Astrocyte (in vitro differentiated cells and primary cell): ENCODE data around the gene PIM3.

ENCODE experiments used
- CTCF ChIP-seq: IDR thresholded peaks from 2 replicates; pipeline ENCODE4 v1.5.1; 2011; ENCODE audit warnings: low read depth, mild to moderate bottlenecking, inconsistent platforms, low read length, moderate library complexity; ENCODE audit not compliant: insufficient read depth
- EZH2 ChIP-seq: IDR thresholded peaks from 2 replicates; pipeline ENCODE4 v1.6.1; 2012; ENCODE audit warnings: mild to moderate bottlenecking, low read length, inconsistent platforms; ENCODE audit not compliant: insufficient read depth

- no peak for TF ChIP-seq EZH2
- no peak for TF ChIP-seq CTCF
Observed at GRCh38 chr22:49911881-49912625, 48.5 kb upstream of the PIM3 start.
